AG20443 (cell line): ENCODE measurements around the gene SNAI1.
"Not testable (repeated sequence)": the region's sequence is repeated elsewhere in the genome, so short reads cannot be mapped to it uniquely, and the experiment has no call there.

Experiments used
- DNase-seq: peaks from one replicate; pipeline ENCODE4 v3.0.0; 2012; ENCODE audit warnings: low spot score, mixed read lengths

Gene SNAI1

DNA sequence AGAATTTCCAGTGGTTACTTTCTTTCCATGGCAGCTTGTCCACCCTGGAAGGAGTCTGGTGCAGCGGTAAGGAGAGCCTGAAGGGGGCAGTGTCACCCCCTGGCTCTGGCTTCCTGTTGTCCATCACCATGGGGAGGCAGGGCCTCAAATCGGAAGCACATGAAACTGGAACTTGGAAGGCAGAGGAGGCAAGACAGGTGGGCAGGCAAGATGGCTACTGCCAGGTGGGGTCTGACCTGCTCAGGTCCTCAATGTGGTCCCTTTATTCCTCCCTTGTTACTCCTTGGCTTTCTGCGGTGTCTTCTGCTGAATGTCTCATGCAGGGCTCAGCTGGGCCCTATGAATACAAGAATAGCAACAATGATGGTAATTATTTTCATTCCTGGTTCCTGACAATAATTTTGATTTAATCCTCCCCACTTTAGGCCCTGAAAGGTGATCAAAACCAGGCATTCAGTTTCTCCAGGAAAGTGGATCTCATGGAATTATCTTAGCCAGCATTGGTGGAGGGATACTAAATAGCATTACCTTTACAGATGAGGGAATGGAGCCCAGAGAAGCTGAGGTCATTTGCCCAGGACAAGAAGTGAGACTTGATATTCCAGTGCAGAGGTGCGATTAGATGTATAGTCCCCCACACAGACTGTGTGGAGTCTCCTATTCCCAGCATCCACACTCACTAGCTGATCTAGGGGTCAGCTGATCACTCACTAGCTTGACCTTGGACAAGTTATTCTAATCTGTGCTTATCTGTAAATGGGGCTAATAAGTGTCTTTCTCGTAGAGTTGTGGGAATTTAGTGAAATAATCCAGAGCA lies 17.6 kb upstream of the SNAI1 start:
- DNase-seq, result peak; percentile 45

DNA sequence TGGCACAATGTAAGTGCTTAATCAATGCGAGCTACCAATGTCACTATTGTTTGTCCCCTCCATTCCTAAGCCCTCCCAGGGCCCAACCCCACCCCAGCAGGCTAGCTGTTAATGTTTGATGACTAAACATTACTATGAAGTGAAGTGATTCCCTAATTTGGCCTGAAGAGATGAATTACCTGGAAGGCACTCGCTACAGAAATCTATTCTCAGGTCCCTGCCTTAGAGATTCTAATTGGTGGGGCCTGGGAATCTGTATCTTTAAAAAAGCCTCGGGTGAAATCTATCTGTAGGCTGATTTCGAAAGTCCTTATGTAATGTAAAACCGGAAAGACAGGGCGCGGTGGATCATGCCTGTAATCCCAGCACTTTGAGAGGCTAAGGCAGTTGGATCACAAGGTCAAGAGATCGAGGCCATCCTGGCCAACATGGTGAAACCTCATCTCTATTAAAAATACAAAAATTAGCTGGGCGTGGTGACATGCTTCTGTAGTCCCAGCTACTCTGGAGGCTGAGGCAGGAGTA lies 16.9 kb upstream of the SNAI1 start:
- no peak for DNase-seq

DNA sequence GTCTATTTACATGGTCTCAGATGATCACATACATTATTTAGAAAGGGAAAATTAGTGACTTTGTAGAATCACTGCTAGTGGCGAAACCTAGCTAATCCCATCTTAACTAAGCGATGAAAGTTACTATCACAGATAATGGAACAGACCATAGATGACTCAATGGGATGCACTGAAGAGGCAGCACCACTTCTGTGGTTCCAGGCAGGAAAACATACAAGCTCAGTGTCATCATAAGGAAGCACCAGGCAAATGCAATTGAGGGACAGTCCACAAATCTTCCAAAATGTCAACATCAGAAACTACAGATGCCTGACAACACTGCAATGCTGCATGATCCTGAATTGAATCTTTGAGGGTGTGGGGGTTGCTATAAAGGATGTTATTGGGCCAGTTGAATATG lies 15.9 kb upstream of the SNAI1 start:
- DNase-seq, result no peak

DNA sequence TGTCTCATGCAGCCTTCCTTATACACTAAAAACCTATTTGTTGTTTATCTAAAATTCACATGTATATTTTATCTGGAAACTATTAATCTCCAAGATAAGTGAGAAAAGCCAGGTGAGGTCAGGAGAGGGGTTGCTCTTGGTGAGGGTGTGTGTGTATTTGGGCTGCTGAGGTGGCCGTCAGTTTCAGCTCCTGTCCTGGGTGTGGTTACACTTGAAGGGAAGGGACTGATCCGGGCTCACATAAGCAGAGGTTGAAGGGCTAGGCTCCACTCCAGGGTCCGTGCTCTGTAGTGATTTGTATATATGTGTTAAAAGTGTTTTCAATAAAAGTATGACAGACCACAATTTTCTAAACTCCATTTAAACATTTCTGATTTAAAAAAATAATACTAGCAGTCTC lies 13.5 kb upstream of the SNAI1 start:
- no peak for DNase-seq

DNA sequence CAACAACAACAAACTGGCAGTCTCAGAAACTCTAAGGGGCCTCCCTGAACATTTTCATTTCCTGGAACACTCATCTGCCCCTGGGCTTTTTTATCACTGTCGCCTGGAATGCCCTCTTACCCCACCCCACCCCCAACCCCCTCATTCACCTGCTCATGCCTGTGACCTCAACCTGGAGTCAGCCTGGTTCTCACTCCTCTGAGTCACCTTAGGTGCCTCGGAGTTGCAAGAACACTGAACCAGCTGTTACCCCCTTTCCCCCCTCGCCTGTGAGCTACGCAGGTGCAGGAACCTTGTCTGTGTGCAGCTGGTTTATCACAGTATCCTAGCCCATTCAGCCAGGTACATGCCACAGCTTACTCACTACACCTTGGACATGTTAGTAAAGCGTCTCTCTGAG lies 12.8 kb upstream of the SNAI1 start:
- DNase-seq, result no peak

DNA sequence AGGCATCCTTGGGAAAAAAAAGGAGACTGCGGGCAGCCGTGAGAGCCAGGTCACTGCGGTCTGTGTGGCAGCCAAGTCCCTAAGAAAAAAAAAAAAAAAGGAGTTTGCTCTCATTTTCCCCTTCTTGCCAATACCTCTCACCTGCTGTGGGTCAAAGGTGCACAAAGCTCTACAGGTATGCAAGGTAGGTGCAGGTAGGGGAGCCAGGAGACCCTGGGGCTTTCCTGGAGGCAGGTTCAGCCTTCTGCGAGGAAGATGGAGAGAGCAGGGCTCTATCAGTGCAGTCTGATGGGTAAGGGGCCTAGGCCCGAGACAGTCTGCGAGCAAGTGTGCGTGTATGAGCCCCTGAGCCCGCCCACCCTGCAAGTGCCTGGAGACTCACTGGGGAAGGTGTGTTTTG lies 12.3 kb upstream of the SNAI1 start:
- DNase-seq, result no peak

DNA sequence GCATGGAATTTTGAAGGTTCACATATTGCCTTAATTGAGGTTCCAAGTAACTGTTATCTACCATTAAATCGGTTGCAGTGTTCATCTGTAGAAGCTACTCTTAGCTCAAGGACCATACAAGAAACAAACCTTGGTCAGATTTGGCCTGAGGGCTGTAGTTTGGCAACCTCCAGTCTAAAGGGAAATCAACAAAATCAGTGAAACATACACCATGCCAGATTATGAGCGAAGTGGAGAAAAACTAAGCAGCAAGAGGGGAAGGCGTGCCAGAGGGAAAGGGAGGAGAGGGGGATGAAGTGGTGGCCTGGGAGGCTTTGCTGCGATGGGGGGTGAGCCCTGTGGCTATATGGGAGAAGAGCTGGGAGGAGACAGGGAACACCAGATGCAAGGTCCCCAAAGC lies 8.8 kb upstream of the SNAI1 start:
- DNase-seq, result no peak

DNA sequence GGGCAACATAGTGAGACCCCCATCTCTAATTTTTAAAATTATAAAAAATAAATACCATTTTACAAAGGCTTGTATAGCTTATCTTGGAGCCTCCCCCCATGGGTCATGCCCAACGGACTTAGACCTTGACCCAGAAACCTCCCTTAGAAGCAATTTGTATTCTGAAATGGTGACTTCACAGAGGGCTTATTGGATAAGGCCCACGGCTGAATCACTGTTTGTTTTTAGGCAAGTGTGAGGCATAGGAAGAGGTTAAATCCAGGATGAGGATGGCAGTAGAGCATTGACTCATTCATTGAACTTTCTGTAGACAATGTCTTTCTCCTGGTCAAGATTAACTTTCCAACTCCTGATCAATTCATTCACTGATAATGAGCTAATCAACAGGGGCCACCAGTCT lies 6.2 kb upstream of the SNAI1 start:
- no peak for DNase-seq

DNA sequence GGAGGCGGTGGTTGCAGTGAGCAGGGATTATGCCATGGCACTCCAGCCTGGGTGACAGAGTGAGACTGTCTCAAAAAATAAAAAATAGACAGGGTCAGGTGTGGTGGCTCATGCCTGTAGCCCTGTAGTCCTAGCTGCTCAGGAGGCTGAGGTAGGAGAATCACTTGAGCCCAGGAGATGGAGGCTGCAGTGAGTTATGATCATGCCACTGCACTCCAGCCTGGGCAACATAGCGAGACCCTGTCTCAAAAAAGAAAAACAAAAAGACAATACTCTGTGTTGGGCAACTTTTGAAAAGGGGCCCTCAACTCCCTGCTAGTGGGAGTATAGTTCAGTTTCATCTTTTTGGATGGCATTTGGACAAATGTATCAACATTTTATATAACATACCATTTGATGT lies 5.0 kb upstream of the SNAI1 start:
- not testable (repeated sequence) for DNase-seq

DNA sequence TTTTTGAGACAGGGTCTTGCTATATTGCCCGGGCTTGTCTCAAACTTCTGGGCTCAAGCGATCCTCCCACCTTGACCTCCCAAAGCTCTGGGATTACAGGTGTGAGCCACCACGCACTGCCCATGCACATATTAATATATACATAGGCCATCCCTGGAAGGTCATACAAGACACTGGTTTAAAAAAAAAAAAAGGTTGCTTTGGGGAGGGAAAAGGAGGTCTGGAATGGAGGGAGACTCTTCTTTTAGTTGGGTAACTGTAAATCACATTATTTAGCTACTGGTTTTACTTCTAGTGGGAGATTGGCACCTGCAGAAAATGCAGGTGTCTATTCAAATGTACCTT lies 4.1 kb upstream of the SNAI1 start:
- no peak for DNase-seq

DNA sequence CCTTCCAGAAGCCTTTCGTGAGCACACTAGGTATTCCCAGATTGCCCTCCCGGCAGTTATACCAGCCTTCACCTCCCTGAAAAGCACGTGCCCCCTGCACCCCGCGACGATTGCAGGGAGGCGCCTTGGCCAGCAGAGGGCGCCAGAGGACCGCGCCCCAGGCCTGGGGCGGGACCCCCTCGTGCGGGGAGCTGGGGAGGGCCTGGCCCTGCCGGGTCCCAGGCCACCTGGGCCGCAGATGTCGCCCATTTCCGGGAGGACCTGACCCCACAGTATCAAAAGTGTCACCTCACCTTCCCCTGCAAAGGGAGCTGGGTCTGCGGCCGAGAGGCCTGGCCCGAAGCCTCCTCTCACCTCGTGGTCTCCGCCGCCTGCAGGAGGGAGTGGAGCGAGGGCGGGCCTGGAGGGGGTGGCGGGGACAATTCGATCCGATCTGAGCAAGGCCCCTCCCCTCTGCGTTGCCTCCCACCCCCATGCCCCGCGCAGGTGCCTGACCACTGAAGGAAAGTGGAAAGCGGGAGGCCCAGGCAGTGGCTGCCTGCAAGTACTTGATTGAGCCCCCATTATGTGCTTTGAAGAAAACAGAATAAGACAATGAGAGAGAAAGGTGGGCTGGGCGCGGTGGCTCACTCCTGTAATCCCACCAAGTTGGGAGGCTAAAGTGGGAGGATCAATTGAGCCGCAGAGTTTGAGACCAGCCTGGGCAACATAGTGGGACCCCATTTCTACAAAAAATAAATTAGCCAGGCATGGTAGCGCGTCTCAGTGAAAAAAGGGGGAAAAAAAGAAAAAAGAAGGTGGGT lies 3.5 kb upstream of the SNAI1 start:
- peak; percentile 84 for DNase-seq

DNA sequence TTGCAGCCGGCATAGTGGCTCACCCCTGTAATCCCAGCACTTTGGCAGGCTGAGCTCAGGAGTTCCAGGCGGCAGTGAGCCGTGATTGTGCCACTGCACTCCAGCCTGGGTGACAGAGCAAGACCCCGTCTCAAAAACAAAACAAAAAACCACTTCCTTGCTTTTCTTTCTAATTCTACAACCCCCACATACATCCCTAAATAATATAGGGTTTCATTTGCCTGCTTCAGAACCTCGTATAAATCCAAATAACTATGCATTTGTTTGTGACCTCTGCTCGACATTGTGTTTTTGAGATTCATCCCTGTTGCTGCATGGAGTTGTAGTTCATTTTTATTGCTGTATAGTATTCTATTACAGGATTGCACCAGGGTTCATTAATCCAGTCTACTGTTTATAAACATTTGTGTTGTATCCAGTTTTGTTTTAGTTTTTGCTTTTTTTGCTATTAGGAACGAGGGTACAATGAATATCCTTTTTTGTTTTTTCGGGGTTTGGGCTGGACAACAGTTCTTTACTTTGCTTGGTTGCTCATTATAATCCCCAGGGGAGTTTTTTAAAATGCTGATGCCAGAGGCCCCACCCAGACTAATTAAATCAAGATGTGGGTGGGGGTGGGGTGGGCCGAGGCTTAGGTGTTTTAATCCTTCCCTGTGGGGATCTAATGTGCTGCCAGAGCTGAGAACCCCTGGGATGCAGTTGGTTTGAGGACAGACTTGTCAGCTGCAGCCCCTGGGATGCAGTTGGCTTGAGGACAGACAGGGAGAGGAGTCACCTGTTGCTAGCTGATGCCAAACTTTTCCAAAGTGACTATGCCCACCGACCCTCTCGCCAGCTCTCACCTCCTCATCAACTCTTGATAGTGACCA lies 2.4 kb upstream of the SNAI1 start:
- DNase-seq, result no peak

DNA sequence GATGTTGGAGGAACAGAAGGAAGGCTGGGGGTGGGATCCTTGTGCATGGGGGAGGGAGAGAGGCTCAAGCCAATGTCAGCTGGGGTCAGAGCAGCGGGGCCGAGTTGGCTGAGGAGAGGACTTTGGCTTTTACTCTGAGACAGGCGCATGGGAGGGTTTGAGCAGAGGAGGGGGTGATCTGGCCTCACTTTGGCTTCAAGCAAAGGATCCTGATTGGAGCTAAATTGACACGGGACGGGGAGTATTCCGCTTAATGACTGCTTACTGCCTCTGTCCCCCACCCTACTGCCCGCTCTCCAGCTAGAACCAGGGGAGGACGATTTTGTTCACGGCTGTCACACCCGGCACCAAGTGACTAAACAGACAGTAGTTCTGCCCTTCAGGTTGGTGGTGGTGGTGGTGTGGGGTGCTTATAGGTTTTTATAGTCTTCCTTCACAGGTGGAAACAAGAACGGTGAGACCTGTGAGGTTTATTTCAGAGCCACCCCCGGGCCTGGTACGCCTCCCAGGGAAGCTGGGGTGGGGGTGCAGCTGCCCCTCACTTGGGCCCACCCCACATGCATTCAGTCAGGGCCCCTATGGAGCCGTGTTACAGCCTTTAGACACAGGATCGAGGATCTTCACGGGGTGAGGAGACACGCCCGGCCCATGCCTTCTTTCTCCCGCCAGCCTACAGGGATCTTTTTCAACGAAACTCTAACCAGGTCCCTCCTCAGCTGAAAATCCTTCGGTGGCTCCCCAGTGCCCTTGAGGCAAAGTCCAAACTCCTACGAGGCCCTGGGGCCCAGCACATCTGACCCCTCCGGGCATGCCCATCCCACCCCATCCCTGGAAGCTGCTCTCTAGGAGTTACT lies 1.3 kb upstream of the SNAI1 start:
- DNase-seq, result no peak

DNA sequence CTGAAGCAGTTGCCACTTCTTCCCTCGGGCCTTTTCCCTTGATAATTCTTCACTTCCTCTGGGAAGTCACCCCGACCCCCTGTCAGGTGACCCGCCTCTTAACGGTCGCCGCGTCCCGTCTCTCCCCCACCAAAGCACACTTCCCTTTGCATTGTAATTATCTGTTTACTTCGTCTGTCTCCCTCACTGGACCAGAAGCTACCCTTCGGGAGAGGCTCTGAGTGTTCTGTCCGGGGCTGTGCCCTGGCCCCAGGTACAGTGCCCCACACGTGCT lies 771 bp upstream of the SNAI1 start:
- DNase-seq, result no peak

DNA sequence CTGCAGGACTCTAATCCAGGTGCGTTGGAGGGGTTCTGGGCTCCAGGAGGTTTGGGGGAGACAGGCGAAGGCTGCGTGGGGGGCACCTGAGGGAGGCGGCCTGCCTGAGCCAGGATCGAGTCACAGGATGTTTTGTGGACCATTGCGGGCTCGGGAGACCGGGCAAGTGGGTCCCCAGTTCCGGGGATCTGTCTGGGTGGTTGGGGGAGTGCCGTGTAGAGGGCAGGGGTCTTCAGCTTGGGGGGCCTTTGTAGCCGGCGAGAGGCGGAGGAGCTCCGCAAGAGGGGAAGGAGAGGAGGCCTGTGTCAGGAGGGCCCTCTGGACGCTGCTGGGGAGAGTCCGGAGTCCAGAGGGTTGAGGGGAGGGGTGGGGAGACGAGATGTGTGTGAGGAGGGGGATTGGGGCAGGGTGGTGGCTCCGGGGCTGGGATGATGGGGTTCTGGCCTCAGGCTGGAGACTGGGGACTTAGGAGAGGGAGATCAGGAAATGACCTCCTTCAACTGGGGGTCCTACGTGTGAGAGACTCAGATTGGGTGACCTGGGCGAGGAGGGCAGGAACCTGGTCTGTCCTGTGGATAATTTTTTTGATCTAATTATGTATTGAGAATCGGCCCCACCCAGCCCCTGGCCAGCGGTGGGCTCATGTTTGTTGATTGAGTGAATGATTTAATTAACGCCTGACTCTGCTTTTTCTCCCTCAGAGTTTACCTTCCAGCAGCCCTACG lies 505 bp downstream of the SNAI1 start:
- DNase-seq, result no peak

DNA sequence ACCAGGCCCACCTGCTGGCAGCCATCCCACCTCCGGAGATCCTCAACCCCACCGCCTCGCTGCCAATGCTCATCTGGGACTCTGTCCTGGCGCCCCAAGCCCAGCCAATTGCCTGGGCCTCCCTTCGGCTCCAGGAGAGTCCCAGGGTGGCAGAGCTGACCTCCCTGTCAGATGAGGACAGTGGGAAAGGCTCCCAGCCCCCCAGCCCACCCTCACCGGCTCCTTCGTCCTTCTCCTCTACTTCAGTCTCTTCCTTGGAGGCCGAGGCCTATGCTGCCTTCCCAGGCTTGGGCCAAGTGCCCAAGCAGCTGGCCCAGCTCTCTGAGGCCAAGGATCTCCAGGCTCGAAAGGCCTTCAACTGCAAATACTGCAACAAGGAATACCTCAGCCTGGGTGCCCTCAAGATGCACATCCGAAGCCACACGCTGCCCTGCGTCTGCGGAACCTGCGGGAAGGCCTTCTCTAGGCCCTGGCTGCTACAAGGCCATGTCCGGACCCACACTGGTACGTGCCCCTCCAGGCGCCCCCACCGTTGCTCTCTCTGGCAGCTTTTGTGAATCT lies 1.1 kb downstream of the SNAI1 start:
- DNase-seq, result peak; percentile 48

DNA sequence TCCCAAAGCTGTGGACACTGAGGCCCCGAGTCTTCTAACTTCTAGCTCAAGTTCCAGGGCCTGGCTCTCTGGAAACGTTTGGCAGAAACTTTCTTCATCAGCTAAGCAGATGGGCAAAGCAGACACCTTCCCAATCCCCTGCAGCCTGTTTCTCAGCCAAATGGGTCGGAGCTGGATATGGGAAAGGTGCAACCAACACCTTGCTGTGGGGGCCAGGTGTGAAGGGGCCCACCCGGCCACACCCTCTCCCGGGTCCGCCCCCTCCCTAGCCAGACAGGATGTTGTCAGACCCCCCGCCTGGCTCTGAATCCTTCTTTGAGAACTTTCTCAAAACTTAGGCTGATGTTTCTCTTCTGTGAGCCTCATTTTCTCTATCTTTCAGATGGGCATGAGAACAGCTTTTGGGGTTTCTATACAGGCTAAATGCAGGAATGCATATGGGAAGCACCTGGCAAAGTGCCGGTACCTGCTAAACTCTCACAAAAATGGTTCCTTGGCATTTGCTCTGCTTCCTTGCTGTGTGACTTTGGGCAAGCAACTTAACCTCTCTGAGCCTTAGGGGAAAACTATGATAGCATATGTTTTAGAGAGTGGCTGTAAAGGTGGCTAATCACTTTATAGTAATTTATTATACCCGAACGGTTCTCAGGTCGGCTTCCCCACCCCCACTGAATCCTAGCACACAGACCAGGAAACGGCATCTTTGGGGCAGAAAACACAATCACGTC lies 1.8 kb downstream of the SNAI1 start:
- no peak for DNase-seq

DNA sequence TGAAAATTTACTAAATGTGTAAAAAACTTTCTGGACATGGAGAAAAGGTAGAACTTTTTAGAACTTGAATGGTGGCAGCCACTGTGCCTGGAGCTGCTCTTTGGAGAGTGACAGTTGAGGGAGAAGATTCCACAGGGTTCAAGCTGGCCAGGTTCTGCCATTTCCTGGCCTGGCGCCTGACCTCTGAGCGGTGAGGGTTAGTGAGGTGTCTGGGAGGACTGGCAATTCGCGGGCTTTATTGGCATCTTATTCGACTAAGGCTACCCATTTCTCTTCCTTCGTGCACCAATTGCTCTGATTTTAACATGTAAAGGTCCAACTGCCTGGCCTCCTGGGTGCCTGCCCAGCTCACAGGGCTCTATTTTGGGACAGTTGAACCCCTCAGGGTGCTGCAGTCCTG lies 2.4 kb downstream of the SNAI1 start:
- DNase-seq, result no peak

DNA sequence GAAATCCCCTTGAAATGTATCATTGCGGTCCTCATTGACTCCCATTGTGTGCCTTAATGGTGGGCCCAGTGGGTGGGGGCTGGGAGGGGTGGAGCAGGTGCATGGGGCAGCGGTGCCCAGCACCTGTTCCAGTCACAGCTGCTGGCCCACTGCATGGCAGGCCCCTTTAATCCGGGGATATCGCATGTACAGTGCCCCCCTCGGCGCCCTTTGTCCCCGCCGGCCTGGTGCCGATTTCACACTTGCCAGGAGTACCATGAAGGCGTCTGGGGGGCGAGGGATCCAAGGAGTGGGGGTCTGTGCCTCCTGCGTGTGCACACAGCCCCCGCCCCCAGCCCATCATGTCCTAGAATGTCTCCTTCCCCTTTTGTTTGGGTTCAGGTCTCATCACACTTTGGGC lies 2.8 kb downstream of the SNAI1 start:
- DNase-seq, result no peak

DNA sequence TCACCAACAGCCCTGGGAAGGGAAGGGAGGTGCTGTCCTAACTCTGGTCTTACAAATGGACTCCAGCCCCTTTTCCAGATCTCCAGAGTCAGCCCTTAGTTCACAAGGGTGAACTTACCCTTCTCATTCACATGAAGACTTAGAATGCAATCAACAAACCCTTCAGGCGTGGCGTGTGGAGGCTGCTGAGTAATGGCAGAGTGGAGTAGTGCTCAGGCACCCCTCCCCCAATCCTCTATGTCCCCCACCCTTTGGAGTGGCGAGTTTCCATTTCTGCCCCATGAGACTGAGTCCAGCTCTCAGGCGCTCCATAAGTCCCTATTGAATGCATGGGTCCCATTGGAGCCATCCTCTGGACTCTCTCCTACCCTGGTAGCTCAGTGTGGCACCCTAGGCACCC lies 3.3 kb downstream of the SNAI1 start:
- DNase-seq, result no peak
